Measurements from ENCODE around the gene SMAD3.

Gene SMAD3

GRCh38 chr15:67188551-67189218, 123.3 kb downstream of the SMAD3 start:
- DNase-seq: no peak

GRCh38 chr15:67189326-67190051, 124.1 kb downstream of the SMAD3 start:
- no peak for DNase-seq

GRCh38 chr15:67190326-67190725, 124.9 kb downstream of the SMAD3 start:
- no peak for DNase-seq

GRCh38 chr15:67190813-67191212, 125.4 kb downstream of the SMAD3 start:
- DNase-seq: no peak

- no peak for DNase-seq
Observed at GRCh38 chr15:67192185-67192820, 126.9 kb downstream of the SMAD3 start.

- DNase-seq: no peak
Observed at GRCh38 chr15:67193223-67193990, 128.0 kb downstream of the SMAD3 start.

- no peak for DNase-seq
Observed at GRCh38 chr15:67194171-67195114, 129.0 kb downstream of the SMAD3 start.

- DNase-seq: no peak
Observed at GRCh38 chr15:67195305-67195704, 129.9 kb downstream of the SMAD3 start.

- DNase-seq: no peak
Observed at GRCh38 chr15:67196222-67196621, 130.8 kb downstream of the SMAD3 start.

- DNase-seq: no peak
Observed at GRCh38 chr15:67196672-67197363, 131.4 kb downstream of the SMAD3 start.

- DNase-seq: no peak
Observed at GRCh38 chr15:67197364-67197695, 131.9 kb downstream of the SMAD3 start.

GRCh38 chr15:67198157-67198754, 132.9 kb downstream of the SMAD3 start:
- no peak for DNase-seq

GRCh38 chr15:67199391-67199790, 134.0 kb downstream of the SMAD3 start:
- no peak for DNase-seq

- DNase-seq: no peak
Observed at GRCh38 chr15:67199881-67200763, 134.7 kb downstream of the SMAD3 start.

- no peak for DNase-seq
Observed at GRCh38 chr15:67201136-67201535, 135.7 kb downstream of the SMAD3 start.

GRCh38 chr15:67202091-67202490, 136.7 kb downstream of the SMAD3 start:
- DNase-seq: no peak

- no peak for DNase-seq
Observed at GRCh38 chr15:67202991-67203390, 137.6 kb downstream of the SMAD3 start.

- DNase-seq: no peak
Observed at GRCh38 chr15:67207555-67208207, 142.3 kb downstream of the SMAD3 start.

- DNase-seq: no peak
Observed at GRCh38 chr15:67208396-67208795, 143.0 kb downstream of the SMAD3 start.

All from stimulated activated CD4-positive, alpha-beta T cell treated with anti-CD3 and anti-CD28 coated beads, Interleukin-4, amount 100 ng/mL, for 4 hours (primary cell).